Measurements from ENCODE around the gene LRP10.
A peak's percentile ranks its signal among the peaks of the same experiment; 100 is the strongest.
"Not testable (repeated sequence)": the region's sequence is repeated elsewhere in the genome, so short reads cannot be mapped to it uniquely, and the experiment has no call there.

The LRP10 gene

DNA sequence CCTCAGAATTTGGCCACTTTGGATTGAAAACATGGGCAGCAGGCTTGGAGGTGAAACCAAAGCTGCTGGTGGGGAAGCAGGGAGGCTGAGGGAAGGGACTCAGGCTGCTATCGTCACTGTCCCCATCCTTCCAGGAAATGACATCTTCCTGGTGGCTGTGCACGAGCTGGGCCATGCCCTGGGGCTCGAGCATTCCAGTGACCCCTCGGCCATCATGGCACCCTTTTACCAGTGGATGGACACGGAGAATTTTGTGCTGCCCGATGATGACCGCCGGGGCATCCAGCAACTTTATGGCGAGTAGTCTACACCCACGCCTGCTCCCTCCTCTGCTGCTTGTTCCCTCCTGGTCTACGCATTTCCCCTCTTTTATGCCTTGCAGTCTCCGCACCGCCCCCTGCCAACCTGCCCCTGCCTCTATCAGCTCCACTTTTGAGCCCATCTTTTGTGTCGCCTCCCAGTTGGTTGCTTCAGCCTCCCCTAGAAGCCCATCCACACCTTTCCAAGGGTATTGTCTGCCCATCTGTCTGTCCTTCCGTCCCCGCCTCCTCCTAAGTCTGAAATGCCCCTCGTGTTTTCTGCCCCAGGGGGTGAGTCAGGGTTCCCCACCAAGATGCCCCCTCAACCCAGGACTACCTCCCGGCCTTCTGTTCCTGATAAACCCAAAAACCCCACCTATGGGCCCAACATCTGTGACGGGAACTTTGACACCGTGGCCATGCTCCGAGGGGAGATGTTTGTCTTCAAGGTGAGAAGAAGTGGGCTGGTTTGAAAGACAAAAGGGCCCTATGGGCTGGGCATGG, 28.2 kb upstream of the LRP10 start:
- DNase-seq, result no peak

DNA sequence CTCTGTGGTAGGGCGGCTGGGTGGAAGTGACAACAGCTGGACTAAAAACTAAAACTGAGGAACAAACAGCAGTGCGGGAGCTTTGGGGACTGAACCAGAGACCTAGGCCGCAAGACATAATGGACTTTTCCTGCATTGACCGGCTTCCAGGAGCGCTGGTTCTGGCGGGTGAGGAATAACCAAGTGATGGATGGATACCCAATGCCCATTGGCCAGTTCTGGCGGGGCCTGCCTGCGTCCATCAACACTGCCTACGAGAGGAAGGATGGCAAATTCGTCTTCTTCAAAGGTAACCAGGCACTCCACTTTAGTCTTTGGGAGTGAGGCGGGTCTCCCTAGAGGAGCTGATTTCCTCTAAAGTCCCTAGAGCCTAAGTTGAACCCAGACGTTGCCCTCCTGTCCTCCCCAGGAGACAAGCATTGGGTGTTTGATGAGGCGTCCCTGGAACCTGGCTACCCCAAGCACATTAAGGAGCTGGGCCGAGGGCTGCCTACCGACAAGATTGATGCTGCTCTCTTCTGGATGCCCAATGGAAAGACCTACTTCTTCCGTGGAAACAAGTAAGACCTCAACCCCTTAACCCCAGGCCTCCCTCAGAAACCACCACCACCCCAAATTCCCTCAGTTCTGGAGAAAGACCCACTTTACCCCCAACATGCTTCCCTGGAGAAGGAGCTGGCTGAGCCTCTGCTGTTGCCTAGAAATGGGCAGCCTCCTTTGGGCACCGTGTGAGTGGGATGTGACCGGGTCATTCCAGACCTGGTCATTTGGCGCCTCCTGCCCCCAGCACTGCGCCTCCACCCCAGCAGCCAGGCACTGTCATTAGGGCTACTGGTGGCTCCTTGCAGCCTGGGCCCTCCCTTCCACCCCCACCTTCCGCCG, 27.1 kb upstream of the LRP10 start:
- no peak for DNase-seq

DNA sequence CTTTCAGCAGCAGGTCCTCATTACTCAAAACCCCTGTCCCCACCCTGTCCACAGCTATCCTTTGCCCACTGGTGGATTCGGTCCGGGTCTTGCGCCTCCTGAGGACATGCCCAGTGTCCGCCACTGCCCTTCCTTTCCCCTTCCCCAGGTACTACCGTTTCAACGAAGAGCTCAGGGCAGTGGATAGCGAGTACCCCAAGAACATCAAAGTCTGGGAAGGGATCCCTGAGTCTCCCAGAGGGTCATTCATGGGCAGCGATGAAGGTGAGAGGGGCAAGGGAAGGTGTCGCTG, 26.5 kb upstream of the LRP10 start:
- no peak for DNase-seq

DNA sequence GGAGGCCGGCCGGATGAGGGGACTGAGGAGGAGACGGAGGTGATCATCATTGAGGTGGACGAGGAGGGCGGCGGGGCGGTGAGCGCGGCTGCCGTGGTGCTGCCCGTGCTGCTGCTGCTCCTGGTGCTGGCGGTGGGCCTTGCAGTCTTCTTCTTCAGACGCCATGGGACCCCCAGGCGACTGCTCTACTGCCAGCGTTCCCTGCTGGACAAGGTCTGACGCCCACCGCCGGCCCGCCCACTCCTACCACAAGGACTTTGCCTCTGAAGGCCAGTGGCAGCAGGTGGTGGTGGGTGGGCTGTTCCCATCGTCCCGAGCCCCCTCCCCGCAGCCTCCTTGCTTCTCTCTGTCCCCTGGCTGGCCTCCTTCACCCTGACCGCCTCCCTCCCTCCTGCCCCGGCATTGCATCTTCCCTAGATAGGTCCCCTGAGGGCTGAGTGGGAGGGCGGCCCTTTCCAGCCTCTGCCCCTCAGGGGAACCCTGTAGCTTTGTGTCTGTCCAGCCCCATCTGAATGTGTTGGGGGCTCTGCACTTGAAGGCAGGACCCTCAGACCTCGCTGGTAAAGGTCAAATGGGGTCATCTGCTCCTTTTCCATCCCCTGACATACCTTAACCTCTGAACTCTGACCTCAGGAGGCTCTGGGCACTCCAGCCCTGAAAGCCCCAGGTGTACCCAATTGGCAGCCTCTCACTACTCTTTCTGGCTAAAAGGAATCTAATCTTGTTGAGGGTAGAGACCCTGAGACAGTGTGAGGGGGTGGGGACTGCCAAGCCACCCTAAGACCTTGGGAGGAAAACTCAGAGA, 25.5 kb upstream of the LRP10 start:
- no peak for DNase-seq

DNA sequence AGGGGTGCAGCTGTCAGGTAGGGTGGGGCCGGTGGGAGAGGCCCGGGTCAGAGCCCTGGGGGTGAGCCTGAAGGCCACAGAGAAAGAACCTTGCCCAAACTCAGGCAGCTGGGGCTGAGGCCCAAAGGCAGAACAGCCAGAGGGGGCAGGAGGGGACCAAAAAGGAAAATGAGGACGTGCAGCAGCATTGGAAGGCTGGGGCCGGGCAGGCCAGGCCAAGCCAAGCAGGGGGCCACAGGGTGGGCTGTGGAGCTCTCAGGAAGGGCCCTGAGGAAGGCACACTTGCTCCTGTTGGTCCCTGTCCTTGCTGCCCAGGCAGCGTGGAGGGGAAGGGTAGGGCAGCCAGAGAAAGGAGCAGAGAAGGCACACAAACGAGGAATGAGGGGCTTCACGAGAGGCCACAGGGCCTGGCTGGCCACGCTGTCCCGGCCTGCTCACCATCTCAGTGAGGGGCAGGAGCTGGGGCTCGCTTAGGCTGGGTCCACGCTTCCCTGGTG, 24.7 kb upstream of the LRP10 start:
- no peak for DNase-seq

DNA sequence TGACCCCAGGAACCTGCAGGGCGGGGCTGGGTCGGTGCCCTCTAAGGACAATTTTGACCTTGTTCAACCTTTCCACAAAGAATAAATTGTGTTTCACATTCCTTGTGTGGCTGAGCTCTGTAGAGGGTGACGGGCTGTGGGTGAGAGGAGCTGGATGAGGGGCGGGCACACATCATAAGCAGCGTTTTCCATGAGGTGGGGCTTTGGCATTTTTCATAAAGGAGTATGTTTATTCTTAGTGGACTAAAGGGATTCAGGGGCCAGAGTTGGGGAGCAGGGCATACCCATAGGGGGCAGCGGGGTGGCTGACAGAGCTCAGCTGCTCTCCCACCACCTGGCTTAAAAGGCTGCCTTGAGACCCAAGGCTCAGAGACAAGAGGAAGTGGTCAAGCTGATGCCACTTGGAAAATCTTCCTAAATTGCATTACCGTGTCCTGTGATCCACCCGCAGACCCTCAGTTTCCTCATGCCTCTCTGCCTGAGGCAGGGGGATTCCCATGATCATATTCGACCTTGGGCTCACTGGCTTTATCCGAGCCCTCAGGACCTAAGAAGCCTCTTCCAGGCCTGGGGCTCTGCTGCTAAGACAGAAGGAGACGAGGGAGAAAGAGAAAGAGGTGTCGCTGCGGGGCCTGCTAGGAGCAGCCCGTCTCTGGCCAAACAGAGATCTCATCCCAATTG, 23.7 kb upstream of the LRP10 start:
- peak; percentile 65 for DNase-seq

DNA sequence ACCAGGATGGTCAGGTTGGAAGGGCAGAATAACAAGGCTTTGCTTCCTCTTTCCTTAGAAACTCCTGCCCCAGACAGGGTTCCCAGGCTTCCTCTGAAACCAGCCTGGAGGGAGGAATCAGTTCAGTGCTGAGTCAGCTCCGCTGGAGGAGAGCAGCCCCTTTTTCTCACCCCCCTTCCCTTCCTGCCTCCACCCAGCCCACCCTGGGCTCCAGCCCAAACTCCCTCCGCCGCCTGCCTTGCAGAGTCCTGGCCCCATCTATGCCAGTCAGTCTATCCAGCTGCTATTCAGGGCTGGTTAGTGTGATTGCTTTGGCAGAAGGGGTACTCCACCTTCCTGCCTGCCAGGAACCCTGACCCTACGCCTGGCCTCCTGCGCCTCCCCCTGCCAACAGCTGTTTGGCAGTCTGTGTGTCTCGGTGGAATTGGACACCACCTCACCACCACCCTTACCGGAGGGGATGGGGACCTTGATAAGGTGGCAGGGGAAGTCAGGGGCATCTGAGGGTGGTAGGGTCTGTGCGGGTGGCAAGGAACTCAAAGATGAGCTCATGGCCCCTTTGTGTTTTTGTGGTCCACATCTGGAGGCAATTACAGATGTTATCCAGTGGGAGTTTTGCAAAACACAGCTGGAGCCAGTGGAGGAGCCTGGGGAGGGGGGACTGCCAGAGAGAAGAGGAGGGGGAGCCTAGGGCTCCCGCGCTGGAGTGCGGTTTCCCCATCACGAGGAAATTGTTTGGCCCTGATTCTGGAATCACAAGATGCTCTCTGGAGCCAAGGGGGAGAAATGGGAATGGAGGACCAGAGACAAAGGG, 23.0 kb upstream of the LRP10 start:
- peak; percentile 94 for DNase-seq

DNA sequence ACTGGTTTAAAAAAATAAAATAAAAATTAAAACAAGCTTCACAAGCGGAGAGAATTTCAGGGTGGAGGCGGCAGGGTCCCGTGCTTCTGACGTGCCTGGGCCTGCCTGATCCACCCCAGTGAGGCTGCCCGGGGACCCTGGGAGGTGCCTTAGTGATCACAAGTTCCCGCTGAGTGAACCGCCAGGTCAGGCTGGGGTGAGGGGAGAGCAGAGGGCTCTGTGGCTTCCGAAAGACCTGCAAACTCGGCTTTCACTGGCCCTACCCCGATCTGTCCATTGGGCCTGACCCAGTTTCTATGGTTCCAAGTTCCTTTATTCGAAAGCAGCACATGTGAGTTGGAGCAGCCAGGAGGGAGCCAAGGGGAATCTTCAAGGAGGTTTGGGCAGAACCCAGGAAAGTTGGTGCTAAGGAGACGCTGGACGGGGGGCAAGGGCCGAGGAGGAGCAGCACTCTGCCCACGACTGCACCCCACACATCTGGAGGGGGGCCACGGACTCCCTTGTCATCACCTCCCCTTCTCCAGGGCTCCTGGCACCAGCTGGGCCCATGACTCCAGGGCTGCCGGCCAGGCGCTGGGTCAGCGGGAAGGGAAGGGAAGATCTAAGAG, 22.2 kb upstream of the LRP10 start:
- DNase-seq, result peak; percentile 20

DNA sequence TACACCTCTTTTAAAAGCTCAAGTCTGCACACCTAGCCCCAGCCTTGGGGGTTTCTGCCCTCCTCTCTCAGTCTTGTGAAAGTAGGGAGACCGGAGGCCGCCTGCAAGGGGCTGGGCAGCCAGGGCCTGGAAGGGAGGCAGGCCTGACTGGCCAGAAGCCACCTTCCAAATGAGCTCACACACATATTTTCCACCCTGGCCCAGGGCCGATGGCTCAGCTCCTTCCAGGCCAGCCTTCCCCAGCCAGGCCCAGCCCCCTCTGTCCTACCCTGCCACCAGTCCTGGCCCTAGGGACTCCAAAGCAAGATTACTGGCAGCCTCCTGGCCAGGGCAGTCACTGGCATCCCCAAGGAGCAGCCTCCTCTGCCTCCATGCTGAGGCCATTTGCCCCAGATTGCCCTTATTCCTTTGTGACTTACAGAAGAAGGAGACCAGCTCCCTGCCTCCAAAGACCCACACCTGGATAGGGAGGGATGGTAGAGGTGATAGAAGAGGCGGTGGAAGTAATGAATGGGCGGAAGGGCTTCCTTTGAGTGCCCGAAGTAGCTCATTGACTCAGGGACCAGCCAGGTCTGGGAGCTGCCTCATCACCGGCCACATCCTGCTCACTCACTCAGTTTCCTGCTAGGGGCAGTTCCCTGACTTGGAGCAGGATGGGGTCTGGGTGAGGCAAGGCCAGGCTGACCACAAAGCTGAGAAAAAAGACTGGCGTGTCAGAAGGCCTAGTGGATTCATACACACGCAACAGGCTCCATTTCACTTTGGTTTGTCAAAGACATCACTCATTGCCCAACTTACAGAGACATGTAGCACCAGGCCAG, 20.4 kb upstream of the LRP10 start:
- peak; percentile 89 for DNase-seq

DNA sequence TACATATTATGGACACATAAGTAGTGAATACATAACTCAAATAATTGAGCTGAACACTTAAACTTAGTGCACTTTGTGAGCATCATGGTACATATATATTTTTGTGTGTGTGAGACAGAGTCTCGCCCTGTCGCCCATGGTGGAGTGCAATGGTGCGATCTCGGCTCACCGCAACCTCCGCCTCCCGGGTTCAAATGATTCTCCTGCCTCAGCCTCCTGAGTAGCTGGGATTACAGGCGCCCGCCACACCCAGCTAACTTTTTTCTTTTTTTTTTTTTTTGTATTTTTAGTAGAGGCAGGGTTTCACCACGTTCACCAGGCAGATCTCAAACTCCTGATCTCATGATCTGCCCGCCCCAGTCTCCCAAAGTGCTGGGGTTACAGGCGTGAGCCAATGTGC, 19.4 kb upstream of the LRP10 start:
- DNase-seq, result not testable (repeated sequence)

DNA sequence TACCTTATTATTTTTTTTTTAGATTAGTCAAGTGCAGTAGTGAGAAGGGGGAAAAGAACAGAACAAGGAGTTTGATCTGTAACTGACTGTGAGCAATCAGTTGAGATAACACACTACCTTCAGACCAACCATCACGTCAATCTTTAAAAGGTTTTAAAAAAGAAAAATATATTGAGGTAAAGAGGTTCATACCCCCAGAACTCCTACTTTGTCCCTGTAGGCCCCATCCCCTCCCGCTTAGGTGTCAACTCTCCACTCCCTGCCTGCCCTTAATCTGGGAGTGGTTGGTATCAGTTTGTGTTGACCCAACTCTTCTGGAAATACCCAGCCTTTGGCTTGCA, 19.0 kb upstream of the LRP10 start:
- DNase-seq, result no peak

DNA sequence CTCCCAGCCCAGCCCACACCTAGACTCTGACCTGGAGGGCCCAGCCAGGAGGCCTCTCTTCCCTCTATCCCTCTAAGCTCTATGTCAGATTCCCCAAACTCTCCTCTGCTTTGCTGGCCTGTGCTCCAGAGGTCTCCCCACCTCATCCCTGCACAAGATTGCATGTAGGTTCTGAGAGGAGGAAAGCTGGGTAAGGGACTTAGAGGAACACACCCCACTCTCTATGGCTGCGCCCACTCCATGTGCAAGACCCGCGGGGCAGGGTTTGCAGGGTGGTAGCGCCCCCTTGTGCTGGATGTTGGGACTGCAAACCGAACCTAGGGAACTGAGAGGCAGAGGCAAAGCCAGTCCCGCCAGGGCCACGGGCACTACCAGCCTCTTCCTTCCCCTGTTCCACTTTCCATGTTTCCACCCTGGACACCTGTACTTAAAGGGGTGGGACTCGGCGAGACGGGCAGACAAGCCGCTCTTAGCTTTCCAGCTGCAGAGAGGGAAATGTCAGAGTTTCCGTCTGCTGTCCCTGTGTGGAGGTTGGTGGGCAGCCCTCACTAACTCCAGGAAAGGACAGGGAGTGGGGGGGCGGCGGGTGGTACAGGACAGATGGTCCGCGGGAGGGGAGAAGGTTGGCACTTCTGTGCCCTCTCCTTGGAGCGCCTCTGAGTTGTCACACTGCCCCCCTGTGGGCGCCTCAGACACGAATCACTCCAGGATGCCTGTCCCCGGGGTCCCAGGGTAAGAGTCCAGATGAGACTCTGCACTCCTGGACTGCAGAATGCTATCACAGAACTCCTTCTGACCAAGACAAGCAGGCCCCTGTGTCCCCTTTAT, 18.4 kb upstream of the LRP10 start:
- DNase-seq, result peak; percentile 84

DNA sequence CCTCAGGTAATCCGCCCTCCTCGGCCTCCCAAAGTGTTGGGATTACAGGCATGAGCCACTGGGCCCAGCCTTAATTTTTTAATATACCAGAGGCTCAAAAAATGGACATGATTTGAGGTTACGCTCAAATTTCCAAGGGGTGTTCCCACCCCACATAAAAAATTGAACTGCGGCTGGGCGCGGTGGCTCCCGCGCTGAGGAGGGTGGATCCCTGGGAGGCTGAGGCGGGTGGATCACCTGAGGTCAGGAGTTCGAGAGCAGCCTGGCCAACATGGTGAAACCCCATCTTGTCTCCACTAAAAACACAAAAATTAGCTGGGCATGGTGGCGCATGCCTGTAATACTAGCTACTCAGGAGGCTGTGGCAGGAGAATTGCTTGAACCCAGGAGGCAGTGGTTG, 17.2 kb upstream of the LRP10 start:
- not testable (repeated sequence) for DNase-seq

DNA sequence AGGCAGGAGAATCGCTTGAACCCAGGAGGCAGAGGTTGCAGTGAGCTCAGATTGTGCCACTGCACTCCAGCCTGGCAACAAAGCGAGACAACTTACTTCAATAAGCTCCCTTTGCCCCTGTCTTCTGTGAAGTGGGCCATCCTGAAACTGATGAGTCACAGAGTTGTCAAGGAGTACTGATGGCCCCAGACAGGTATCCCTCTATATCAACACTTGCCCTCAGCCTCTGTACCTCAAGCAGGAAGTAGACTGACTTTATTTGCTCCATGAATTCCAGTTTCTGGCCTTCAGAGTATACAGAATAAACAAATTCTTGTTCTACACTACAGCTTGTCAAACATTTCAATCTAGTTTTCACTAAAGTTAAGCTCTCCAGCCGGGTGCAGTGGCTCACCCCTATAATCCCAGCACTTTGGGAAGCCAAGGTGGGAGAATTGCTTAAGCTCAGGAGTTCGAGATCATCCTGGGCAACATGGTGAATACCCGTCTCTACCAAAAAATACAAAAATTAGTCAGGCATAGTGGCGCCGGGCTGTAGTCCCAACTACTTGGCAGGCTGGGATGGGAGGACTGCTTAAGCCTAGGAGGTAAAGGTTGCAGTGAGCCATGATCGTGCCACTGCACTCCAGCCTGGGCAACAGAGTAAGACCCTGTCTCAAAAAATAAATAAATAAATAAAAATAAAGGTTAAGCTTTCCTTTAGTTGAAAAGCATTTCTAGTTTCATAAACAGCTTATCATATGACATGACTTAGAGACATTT, 16.4 kb upstream of the LRP10 start:
- no peak for DNase-seq

DNA sequence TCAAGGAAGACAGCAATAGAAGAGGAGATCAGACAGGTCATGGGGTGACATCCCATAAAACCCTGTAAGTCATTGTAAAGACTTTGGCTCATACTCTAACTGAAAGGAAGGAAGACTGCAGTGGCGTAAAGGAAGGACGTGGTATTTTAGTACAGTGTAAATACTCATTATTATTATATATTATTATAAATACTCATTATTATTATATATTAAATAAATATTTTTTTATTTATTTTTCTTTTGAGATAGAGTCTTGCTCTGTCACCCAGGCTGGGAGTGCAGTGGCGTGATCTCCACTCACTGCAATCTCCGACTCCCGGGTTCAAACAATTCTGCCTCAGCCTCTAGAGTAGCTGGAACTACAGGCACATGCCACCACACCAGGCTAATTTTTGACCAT, 15.1 kb upstream of the LRP10 start:
- DNase-seq, result no peak

DNA sequence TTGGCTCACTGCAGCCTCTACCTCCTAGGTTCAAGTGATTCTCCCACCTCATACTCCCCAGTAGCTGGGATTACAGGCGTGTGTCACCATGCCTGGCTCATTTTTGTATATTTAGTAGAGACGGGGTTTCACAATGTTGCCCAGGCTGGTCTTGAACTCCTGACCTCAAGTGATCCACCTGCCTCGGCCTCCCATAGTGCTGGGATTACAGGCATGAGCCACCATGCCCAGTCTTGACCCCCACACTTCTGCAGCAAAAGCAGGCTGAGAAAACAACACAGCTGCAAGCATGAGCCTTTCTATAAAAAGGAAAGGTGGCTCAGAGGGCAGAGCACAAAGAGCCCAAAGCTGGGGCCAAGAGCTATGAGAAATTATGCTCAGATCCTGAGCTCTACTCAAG, 11.2 kb upstream of the LRP10 start:
- not testable (repeated sequence) for DNase-seq

DNA sequence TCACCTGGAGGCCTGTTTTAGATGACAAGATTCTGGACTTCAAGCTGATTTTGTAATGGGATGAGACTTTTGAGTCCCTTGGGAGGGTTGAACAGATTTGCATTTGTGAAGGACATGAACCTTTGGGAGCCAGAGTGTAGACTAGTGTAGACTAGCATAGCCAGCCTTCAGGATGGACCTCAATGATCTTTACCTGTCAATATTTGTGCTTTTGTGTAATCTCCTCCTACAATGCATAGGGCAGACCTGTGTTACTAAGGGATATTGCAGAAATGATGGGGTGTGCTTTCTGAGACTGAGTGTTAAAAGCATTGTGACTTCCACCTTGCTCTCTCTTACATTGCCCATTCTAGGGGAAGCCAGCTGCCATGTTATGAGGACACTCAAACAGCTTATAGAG, 9.9 kb upstream of the LRP10 start:
- DNase-seq, result no peak

DNA sequence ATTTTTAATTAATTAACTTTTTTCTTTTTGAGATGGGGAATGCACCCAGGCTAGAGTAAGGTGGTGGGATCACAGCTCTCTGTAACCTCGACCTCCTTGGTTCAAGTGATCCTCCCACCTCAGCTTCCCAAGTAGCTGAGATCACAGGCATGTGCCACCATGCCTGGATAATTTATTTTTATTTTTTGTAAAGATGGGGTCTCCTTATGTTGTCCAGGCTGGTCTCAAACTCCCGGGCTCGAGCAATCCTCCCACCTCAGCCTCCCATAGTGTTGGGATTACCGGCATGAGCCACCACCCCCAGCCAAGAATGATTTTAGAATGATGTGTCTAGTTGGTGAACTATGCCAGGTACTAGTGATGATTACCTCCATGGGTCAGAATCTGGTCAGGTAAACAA, 6.6 kb upstream of the LRP10 start:
- DNase-seq, result no peak
